OCI-LY7 (cell line): ENCODE measurements around the gene GALNT14.

ENCODE experiments used
- EZH2phosphoT487 ChIP-seq: fragments of 200-600 bp; sonication (generic); IDR thresholded peaks from 2 replicates; pipeline ENCODE4 v1.6.1; 2018; ENCODE audit warnings: low read depth, borderline replicate concordance, mild to moderate bottlenecking, mixed run types, antibody characterized with exemption, low read length, moderate library complexity, mixed read lengths
- TF ChIP-seq, protein P1 (sequence below): fragments of 200-600 bp; sonication (generic); conservative IDR thresholded peaks from 2 replicates; pipeline ENCODE4 v1.5.1; 2014; ENCODE audit warnings: mild to moderate bottlenecking, antibody characterized with exemption, low read length, moderate library complexity, mixed read lengths

DNA sequence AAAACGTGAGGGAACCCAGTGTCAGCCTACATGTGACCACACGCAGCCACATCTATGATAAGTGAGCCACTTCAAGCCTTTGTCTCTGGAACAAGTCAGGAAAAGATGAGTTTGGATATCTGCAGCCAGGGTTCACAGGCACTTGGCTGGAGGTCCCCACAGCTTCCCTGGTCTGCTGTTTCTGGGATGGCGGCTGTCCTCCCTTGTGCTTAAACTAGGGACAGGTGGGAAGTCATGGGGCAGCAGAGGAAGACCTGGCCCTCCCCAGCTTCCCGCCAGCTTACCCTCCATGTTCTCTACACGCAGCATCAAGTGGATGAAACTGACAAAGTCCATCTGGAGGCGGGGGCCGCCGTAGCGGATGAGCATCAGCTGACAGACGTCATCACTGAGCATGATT, 38.5 kb upstream of the GALNT14 start:
- TF ChIP-seq, protein P1, sequence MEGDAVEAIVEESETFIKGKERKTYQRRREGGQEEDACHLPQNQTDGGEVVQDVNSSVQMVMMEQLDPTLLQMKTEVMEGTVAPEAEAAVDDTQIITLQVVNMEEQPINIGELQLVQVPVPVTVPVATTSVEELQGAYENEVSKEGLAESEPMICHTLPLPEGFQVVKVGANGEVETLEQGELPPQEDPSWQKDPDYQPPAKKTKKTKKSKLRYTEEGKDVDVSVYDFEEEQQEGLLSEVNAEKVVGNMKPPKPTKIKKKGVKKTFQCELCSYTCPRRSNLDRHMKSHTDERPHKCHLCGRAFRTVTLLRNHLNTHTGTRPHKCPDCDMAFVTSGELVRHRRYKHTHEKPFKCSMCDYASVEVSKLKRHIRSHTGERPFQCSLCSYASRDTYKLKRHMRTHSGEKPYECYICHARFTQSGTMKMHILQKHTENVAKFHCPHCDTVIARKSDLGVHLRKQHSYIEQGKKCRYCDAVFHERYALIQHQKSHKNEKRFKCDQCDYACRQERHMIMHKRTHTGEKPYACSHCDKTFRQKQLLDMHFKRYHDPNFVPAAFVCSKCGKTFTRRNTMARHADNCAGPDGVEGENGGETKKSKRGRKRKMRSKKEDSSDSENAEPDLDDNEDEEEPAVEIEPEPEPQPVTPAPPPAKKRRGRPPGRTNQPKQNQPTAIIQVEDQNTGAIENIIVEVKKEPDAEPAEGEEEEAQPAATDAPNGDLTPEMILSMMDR, result no peak
- TF ChIP-seq EZH2phosphoT487, result no peak
